Lower leg skin (tissue), 3 donors: Measurements from ENCODE around the gene REX1BD.

Experiments used
- CTCF ChIP-seq, 3 donors: fragments of 450-650 bp; IDR thresholded peaks; one replicate each; pipeline ENCODE4 v1.5.1; 2016; ENCODE audit warnings: antibody characterized with exemption in 3 of 3, mild to moderate bottlenecking in 3 of 3, moderate library complexity in 2 of 3
- POLR2A ChIP-seq, 2 donors: fragments of 450-650 bp; IDR thresholded peaks; one replicate each; pipeline ENCODE4 v1.6.1; 2016 to 2017; ENCODE audit warnings: antibody characterized with exemption in 2 of 2, mild to moderate bottlenecking in 1 of 2, moderate library complexity in 1 of 2

- TF ChIP-seq CTCF (IDR thresholded peaks at IDR 0.05) (no peak), POLR2A (IDR thresholded peaks at IDR 0.05) (no peak)
Observed at GRCh38 chr19:18636183-18636968, 47.8 kb downstream of the REX1BD start.
